DOHH2 (cell line): ENCODE data around the gene CD96.
"Not testable (repeated sequence)": the region's sequence is repeated elsewhere in the genome, so short reads cannot be mapped to it uniquely, and the experiment has no call there.

Experiments
- CTCF ChIP-seq: fragments of 200-600 bp; sonication (generic); IDR thresholded peaks from one replicate; pipeline ENCODE4 v1.5.1; 2014; ENCODE audit warnings: antibody characterized with exemption, mild to moderate bottlenecking, low read depth, low read length; ENCODE audit not compliant: poor library complexity, severe bottlenecking
- EZH2phosphoT487 ChIP-seq: fragments of 200-600 bp; sonication (generic); IDR thresholded peaks from 2 replicates; pipeline ENCODE4 v1.6.1; 2017; ENCODE audit warnings: borderline replicate concordance, mild to moderate bottlenecking, antibody characterized with exemption, low read length, moderate library complexity, mixed read lengths

DNA sequence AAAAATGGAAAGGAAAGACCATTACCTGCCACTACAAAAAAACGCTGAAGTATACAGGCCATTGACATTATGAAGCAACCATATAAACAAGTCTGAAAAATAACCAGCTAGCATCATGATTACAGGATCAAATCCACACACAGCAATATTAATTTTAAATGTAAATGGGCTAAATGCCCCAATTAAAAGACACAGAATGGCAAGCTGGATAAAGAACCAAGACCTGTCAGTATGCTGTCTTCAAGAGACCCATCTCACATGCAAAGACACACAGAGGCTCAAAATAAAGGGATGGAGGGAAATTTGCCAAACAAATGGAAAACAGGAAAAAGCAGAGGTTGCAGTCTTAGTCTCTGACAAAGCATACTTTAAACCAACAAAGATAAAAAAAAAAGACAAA, 87.0 kb downstream of the CD96 start:
- TF ChIP-seq CTCF, EZH2phosphoT487: not testable (repeated sequence)
